Heart left ventricle (tissue), 13 donors: ENCODE data around the gene CFAP100.

Experiments
- POLR2A ChIP-seq, 2 donors: fragments of 450-650 bp; IDR thresholded peaks; one replicate each; pipeline ENCODE4 v1.6.1; 2017; ENCODE audit warnings: antibody characterized with exemption in 2 of 2, mild to moderate bottlenecking in 2 of 2, moderate library complexity in 2 of 2
- TF ChIP-seq, protein P1 (sequence below), 12 donors: fragments of 200-600 bp; sonication (generic) in 4 of 12; IDR thresholded peaks; one replicate each; pipeline versions ENCODE4 v1.5.0 to v1.8.0; 2018 to 2022; ENCODE audit warnings: antibody characterized with exemption in 12 of 12, mild to moderate bottlenecking in 5 of 12
- donor health status: ischemic (EF 13 %, LVEDD 7.1; RV severe dilation, severe dysfunction).
- donor health status: DM: no; HTN: yes; CAD: no.
- donor health status: DM: no; HTN: no; CAD: no.
- donor health status: ischemic (EF 25% LVEDD 6.9; RV normal size, moderate dysfunction).
- donor health status: ischemic (EF 25% LVEDD 5.7; RV mildly dilated, moderate dysfunction).
- donor health status: ischemic (EF 35%, LVEDD 5.7; RV mildly dilated, moderate dysfunction).
- donor health status: nonischemic (EF 11% LVEDD 7.7; RV severe dilation, severe dysfunction).
- donor health status: DM: yes; HTN: yes; CAD: no.
- donor health status: PGD.
- donor health status: ischemic (EF 29% LVEDD 5.4; RV normal size, mild dysfunction).
- donor health status: nonischemic (EF 23%, LVEDD 6.1; RV moderate dilation, normal function).

GRCh38 chr3:126454437-126455198, 59.9 kb downstream of the CFAP100 start:
- TF ChIP-seq, protein P1, sequence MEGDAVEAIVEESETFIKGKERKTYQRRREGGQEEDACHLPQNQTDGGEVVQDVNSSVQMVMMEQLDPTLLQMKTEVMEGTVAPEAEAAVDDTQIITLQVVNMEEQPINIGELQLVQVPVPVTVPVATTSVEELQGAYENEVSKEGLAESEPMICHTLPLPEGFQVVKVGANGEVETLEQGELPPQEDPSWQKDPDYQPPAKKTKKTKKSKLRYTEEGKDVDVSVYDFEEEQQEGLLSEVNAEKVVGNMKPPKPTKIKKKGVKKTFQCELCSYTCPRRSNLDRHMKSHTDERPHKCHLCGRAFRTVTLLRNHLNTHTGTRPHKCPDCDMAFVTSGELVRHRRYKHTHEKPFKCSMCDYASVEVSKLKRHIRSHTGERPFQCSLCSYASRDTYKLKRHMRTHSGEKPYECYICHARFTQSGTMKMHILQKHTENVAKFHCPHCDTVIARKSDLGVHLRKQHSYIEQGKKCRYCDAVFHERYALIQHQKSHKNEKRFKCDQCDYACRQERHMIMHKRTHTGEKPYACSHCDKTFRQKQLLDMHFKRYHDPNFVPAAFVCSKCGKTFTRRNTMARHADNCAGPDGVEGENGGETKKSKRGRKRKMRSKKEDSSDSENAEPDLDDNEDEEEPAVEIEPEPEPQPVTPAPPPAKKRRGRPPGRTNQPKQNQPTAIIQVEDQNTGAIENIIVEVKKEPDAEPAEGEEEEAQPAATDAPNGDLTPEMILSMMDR (IDR thresholded peaks at IDR 0.05): no peak
- no peak for TF ChIP-seq POLR2A (IDR thresholded peaks at IDR 0.05)
